ENCODE results near the gene RAD51B. TPM values are rescaled to one million over a fixed set of nuclear protein-coding genes. Genes with fewer than 3 reads are reported as not detected.

RAD51B gene
- total and polyA plus RNA-seq, 4 experiments from 2014 or later = 22.0 to 35.7 (median 31.4) TPM

DNA sequence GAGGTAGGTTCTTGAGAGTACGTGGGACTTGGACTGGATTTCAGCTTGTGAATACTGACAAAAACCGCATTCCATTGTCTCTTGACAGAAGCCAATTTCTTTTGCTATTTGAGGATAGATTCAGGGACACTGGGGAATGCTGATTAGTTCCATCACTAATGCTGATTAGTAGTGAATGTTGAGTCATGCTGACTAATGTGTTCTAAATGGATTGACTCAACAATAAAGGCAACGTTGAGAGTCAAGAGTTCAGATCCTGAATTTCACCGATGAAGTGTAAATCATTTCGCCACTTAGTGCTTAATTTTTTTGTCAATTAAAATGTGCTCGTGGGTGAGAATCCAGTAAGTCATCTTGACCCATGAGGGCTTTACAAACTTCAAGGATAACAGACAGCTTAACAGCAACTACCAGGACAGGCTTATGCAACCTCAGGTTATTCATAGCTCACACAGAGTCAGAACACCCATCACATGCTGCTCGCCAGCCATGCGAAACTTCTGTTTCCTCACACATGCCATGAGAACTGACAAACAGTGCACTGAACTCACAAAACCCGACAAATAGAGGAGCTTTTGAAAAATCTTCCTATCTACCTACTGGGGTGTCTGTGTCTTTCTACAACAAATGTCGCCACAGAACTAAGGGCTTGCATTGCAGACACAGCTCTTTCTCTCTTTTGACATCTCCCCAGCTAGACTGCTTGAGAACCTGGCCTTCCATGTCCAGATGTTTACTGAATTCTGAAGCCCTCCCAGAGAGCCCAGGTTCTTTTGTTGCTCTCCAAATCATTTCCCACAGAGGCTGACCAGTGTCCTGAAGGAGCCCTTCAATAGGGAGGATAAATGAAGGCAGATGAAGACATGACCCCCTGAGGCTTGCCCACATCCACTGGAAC is 656.9 kb downstream of the RAD51B start:
- no peak overlapping the region for H3K4me3 Mint-ChIP-seq
- ChIA-PET CTCF (ENCODE audit: partially characterized antibody) (interaction anchor here (1.1 kb wide), 1 partner anchor 16 kb away, joined by 3 read pairs; no protein-coding TSS in a partner anchor), POLR2A (ENCODE audit: partially characterized antibody) (interaction anchor here (1.1 kb wide), 1 partner anchor 209 kb away, joined by 3 read pairs; no protein-coding TSS in a partner anchor)
- Histone ChIP-seq H3K27me3 (ENCODE audit: insufficient read depth, low read length) (no peaks in the 10 kb centered on the region), H3K4me3 (ENCODE audit: low read length in 2 of 2) (no peak overlapping the region), H3K9me3 (ENCODE audit: control insufficient read depth in 1 of 2, low read length in 2 of 2) (no peaks in the 10 kb centered on the region), H3K36me3 (ENCODE audit: insufficient read depth, low read length) (no peaks in the 10 kb centered on the region), H3K4me1 (ENCODE audit: insufficient read depth, low read length) (no peaks in the 10 kb centered on the region), H3K27ac (ENCODE audit: low read depth, low read length) (no peak overlapping the region)
- H3K27me3 Mint-ChIP-seq = no peaks in the 10 kb centered on the region
- peaks cover 0 to 4% of the 10 kb centered on the region in 2 donors for H3K36me3 Mint-ChIP-seq
- no peaks in the 10 kb centered on the region for H3K9me3 Mint-ChIP-seq
- H3K4me1 Mint-ChIP-seq = peaks cover 8 to 15% (median 10%) of the 10 kb centered on the region in 4 donors
- intact Hi-C loops (cut with micrococcal nuclease) = no loop called here
- no peak overlapping the region for H3K27ac Mint-ChIP-seq
- no peak for DNase-seq

DNA sequence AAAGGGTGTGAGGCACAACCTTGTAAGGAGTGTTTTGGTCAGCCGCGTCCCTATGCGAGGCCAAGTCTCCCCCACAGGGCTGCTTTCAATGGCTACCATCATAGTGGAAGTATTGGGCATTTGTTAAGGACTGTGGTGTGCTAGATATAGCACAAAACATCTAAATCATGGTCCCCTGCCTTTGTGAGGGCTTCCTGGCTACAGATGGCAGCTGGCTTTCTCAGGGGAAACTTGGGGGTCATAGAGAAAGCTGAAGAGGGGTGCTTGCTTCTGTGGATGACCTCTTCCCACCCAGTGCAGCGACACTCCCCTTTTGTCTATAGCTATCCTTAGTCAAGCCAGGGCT is 657.5 kb downstream of the RAD51B start:
- H3K36me3 ChIP-seq (ENCODE audit: insufficient read depth, low read length) = no peaks in the 10 kb centered on the region
- intact Hi-C loops (cut with micrococcal nuclease) = no loop called here
- peak overlapping the region in 1 of 8 donors; percentile 9 for H3K4me3 Mint-ChIP-seq
- no peak for DNase-seq
- no peaks in the 10 kb centered on the region for H3K27me3 Mint-ChIP-seq
- peaks cover 3% of the 10 kb centered on the region for H3K4me1 ChIP-seq (ENCODE audit: insufficient read depth, low read length)
- H3K27me3 ChIP-seq (ENCODE audit: insufficient read depth, low read length) = no peaks in the 10 kb centered on the region
- no peak overlapping the region for H3K4me3 ChIP-seq (ENCODE audit: low read length in 2 of 2)
- peaks cover 0 to 4% of the 10 kb centered on the region in 2 donors for H3K36me3 Mint-ChIP-seq
- no peak overlapping the region for H3K27ac ChIP-seq (ENCODE audit: low read depth, low read length)
- H3K4me1 Mint-ChIP-seq = peaks cover 13 to 21% (median 16%) of the 10 kb centered on the region in 4 donors
- POLR2A ChIA-PET (ENCODE audit: partially characterized antibody) = no interaction called here
- CTCF ChIA-PET (ENCODE audit: partially characterized antibody) = interaction anchor here (1.0 to 1.1 kb wide), 2 partner anchors 9 to 15 kb away, joined by 3 to 4 read pairs; no protein-coding TSS in a partner anchor
- no peaks in the 10 kb centered on the region for H3K9me3 ChIP-seq (ENCODE audit: control insufficient read depth in 1 of 2, low read length in 2 of 2)
- no peaks in the 10 kb centered on the region for H3K9me3 Mint-ChIP-seq
- H3K27ac Mint-ChIP-seq = no peak overlapping the region

DNA sequence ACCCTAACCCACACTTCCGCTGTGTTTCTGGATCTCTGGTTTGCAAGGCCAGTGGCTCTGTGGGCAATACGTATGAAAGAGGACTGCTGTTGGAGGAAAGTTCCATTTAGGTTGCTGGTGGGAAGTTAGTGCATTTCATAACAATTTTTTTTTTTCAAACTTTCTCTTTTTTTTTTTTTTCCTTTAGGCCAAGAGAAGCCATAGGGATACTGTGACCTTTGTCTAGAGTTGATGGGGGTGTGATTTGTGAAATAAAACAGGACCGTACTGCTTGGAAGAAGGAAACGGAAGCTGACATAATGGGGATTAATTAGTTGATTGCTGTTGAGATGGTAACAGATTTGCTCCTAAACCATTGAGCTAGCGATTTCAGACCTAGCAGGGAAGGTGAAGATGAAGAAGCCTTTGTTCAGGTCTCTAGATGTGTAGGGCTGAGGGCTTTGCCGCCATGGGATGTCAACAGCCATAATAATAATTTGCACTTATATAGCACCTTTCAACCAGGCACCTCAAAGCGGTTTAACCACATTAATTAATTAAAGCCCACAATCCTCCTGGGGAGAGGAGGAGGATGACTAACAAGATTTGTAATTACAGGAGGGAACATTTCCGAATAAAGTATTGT is 658.0 kb downstream of the RAD51B start:
- Histone ChIP-seq H3K9me3 (ENCODE audit: control insufficient read depth in 1 of 2, low read length in 2 of 2) (no peaks in the 10 kb centered on the region), H3K27ac (ENCODE audit: low read depth, low read length) (no peak overlapping the region), H3K36me3 (ENCODE audit: insufficient read depth, low read length) (no peaks in the 10 kb centered on the region), H3K4me3 (ENCODE audit: low read length in 2 of 2) (no peak overlapping the region), H3K27me3 (ENCODE audit: insufficient read depth, low read length) (no peaks in the 10 kb centered on the region), H3K4me1 (ENCODE audit: insufficient read depth, low read length) (peaks cover 8% of the 10 kb centered on the region)
- Mint-ChIP-seq H3K27ac (no peak overlapping the region), H3K4me1 (peaks cover 15 to 26% (median 20%) of the 10 kb centered on the region in 4 donors), H3K36me3 (peaks cover 0 to 4% of the 10 kb centered on the region in 2 donors), H3K27me3 (no peaks in the 10 kb centered on the region), H3K4me3 (no peak overlapping the region), H3K9me3 (no peaks in the 10 kb centered on the region)
- CTCF ChIA-PET (ENCODE audit: partially characterized antibody) = interaction anchor here (0.9 to 1.1 kb wide), 3 partner anchors 9 to 51 kb away, joined by 3 to 4 read pairs (median 3); no protein-coding TSS in a partner anchor
- intact Hi-C loops (cut with micrococcal nuclease) = no loop called here
- no peak for DNase-seq
- POLR2A ChIA-PET (ENCODE audit: partially characterized antibody) = no interaction called here

DNA sequence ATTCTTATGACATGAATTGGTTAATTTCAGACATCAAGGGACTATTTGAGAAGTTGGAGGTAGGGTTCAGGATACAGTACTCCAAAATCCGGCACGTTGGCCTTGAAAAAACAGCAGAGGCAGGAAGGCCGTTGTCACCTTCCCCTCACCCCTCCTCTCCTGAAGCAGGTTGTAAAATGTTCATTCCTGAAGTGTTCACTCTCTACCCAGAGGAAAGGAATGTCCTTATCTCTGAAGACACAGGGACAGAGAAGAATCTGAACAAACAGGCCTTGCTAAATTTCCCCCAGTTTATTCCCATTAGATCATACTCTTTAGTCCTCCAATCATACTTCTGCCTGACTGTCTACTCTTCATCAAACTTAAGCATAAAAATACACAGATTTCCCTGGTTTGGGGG is 659.7 kb downstream of the RAD51B start:
- CTCF ChIA-PET (ENCODE audit: partially characterized antibody) = no interaction called here

DNA sequence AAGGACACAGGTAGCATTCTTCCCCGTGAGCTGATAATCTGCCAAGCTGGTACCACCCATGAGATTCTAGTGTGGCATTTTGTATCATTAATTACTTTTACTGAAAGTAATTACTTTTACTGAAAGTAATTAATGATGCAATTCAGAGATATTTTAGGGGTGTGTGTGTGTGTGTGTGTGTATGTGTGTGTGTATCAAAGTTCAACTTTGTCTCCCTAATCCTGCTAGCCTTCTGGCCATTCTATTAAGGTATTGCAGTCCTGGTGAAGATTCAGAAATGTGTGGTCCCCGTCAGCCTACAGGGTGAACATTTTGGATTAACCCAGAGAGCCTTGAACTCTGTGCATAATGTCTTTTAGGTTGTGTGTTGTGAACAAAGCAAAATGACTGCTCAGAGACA is 662.4 kb downstream of the RAD51B start:
- Mint-ChIP-seq H3K36me3 (no peaks in the 10 kb centered on the region), H3K4me3 (peak overlapping the region in 2 of 8 donors; percentile 14 to 17), H3K27me3 (no peaks in the 10 kb centered on the region), H3K27ac (peak overlapping the region in 5 of 7 donors; percentile 2 to 76 (median 38)), H3K9me3 (no peaks in the 10 kb centered on the region), H3K4me1 (peaks cover 42 to 69% (median 55%) of the 10 kb centered on the region in 4 donors)
- Histone ChIP-seq H3K4me1 (ENCODE audit: insufficient read depth, low read length) (peaks cover 43% of the 10 kb centered on the region), H3K36me3 (ENCODE audit: insufficient read depth, low read length) (no peaks in the 10 kb centered on the region), H3K9me3 (ENCODE audit: control insufficient read depth in 1 of 2, low read length in 2 of 2) (no peaks in the 10 kb centered on the region), H3K27ac (ENCODE audit: low read depth, low read length) (no peak overlapping the region), H3K4me3 (ENCODE audit: low read length in 2 of 2) (no peak overlapping the region), H3K27me3 (ENCODE audit: insufficient read depth, low read length) (no peaks in the 10 kb centered on the region)
- intact Hi-C loops (cut with micrococcal nuclease) = no loop called here
- ChIA-PET CTCF (ENCODE audit: partially characterized antibody) (no interaction called here), POLR2A (ENCODE audit: partially characterized antibody) (interaction anchor here (5.8 kb wide), 1 partner anchor 25 kb away, joined by 55 read pairs; no protein-coding TSS in a partner anchor)
- no peak for DNase-seq

More for the DNA sequence above, 659.7 kb downstream of the RAD51B start:
- peaks cover 24% of the 10 kb centered on the region for H3K4me1 ChIP-seq (ENCODE audit: insufficient read depth, low read length)
- no peaks in the 10 kb centered on the region for H3K27me3 Mint-ChIP-seq
- no peak for DNase-seq
- no peaks in the 10 kb centered on the region for H3K27me3 ChIP-seq (ENCODE audit: insufficient read depth, low read length)
- no peak overlapping the region for H3K4me3 Mint-ChIP-seq
- POLR2A ChIA-PET (ENCODE audit: partially characterized antibody) = no interaction called here
- H3K4me1 Mint-ChIP-seq = peaks cover 31 to 43% (median 36%) of the 10 kb centered on the region in 4 donors
- no peaks in the 10 kb centered on the region for H3K9me3 Mint-ChIP-seq
- no peak overlapping the region for H3K27ac Mint-ChIP-seq
- H3K36me3 ChIP-seq (ENCODE audit: insufficient read depth, low read length) = no peaks in the 10 kb centered on the region
- H3K27ac ChIP-seq (ENCODE audit: low read depth, low read length) = no peak overlapping the region
- H3K4me3 ChIP-seq (ENCODE audit: low read length in 2 of 2) = no peak overlapping the region
- no peaks in the 10 kb centered on the region for H3K9me3 ChIP-seq (ENCODE audit: control insufficient read depth in 1 of 2, low read length in 2 of 2)
- H3K36me3 Mint-ChIP-seq = no peaks in the 10 kb centered on the region
- intact Hi-C loops (cut with micrococcal nuclease) = no loop called here

DNA sequence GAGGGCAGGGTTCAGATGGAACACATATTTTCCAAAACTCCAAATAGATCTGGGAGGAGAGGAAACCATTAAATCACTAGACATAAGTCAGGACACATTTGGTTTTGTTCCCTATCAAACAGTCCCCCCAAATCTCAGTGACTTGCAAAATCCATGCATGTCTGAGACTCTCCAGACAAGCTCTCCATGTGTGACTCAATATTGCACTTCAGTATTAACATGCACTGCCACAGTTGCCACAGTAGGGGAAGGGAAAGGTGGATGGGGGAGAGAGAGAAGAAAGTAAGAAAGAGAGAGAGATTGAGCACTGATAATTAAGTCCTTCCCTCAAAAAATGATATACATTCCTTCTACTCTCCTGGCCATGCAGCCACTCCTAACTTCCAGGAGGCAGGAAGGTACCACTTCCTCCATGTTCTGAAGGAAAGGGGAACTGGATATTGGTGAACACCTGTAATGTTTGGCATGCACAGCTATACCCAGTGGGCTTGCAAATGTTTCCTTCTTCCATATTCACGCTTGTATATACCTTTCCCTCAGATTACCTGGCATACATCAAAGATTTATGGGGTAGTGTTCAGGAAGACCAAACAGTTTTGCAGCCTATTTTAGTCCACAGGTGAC is 663.3 kb downstream of the RAD51B start:
- Mint-ChIP-seq H3K4me1 (peaks cover 46 to 73% (median 58%) of the 10 kb centered on the region in 4 donors), H3K4me3 (peak overlapping the region in 5 of 8 donors; percentile 16 to 72 (median 61)), H3K9me3 (no peaks in the 10 kb centered on the region), H3K27me3 (no peaks in the 10 kb centered on the region), H3K36me3 (no peaks in the 10 kb centered on the region), H3K27ac (peak overlapping the region; percentile 77 to 95 (median 93))
- H3K4me1 ChIP-seq (ENCODE audit: insufficient read depth, low read length) = peaks cover 43% of the 10 kb centered on the region
- intact Hi-C loops (cut with micrococcal nuclease) = no loop called here
- peak overlapping the region; percentile 18 for H3K27ac ChIP-seq (ENCODE audit: low read depth, low read length)
- no peak overlapping the region for H3K4me3 ChIP-seq (ENCODE audit: low read length in 2 of 2)
- H3K36me3 ChIP-seq (ENCODE audit: insufficient read depth, low read length) = no peaks in the 10 kb centered on the region
- ChIA-PET CTCF (ENCODE audit: partially characterized antibody) (interaction anchor here (1.3 to 2.0 kb wide), 4 partner anchors 23 to 333 kb away, joined by 3 to 9 read pairs (median 4); no protein-coding TSS in a partner anchor), POLR2A (ENCODE audit: partially characterized antibody) (interaction anchor here (0.7 to 5.8 kb wide), 13 partner anchors 8 to 334 kb away, joined by 3 to 55 read pairs (median 6); partner anchors contain the start of gene ZFP36L1)
- DNase-seq = no peak
- no peaks in the 10 kb centered on the region for H3K9me3 ChIP-seq (ENCODE audit: control insufficient read depth in 1 of 2, low read length in 2 of 2)
- H3K27me3 ChIP-seq (ENCODE audit: insufficient read depth, low read length) = no peaks in the 10 kb centered on the region

All from CD4-positive, alpha-beta memory T cell (primary cell).